DMS 273 (cell line): ENCODE data around the gene HAUS5.
"Not testable (repeated sequence)": the region's sequence is repeated elsewhere in the genome, so short reads cannot be mapped to it uniquely, and the experiment has no call there.

Experiments used
- DNase-seq: peaks from one replicate; lab custom pipeline; 2025; ENCODE audit not compliant: unreplicated experiment; lab: John Stamatoyannopoulos, UW

HAUS5 gene

DNA sequence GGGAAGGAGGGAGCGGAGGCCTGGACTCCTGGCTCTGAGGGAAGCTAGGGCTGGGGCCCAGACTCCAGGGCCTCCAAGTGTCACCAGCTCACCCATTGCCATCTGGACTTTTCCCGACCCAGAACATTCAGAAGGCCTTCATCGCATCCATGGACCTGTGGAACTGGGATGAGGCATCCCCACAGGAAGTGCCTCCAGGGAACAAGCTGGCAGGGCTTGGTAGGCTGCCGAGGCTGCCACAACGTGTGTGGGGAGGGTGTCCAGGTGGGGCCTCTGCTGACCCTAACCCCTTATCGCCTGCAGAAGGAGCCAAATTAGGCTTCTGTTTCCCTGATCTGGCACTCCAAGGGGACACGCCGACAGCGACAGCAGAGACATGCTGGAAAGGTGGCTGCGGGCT is 29.8 kb downstream of the HAUS5 start:
- DNase-seq = no peak

- DNase-seq = no peak
These were observed 30.3 kb downstream of the HAUS5 start for GRCh38 chr19:35642798-35643254.

GRCh38 chr19:35643255-35644205 is 31.0 kb downstream of the HAUS5 start:
- peak; percentile 92 for DNase-seq

DNA sequence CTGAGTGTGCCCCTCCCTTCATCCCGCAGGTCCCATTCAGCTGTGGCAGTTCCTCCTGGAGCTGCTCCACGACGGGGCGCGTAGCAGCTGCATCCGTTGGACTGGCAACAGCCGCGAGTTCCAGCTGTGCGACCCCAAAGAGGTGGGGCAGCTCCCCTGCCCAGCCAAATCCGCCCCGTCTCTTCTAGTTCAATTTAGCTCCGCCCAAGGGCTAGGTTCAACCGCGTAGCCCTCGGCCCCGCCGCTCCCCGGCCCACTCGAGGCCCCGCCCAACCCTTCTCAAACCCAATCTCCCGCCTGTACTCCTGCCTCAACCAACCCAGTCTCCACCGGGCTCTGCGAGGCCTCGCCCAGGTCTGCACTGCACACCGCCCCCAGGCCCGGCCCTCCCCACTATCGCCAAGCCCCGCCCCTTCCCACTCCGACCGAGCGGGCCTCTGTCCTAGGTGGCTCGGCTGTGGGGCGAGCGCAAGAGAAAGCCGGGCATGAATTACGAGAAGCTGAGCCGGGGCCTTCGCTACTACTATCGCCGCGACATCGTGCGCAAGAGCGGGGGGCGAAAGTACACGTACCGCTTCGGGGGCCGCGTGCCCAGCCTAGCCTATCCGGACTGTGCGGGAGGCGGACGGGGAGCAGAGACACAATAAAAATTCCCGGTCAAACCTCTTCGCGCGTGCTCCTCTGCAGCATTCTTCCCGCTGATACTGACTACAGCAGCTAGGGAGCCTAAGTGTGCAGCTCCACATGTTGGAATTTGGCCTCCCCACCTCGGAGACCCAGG is 31.9 kb downstream of the HAUS5 start:
- DNase-seq = peak; percentile 98

DNA sequence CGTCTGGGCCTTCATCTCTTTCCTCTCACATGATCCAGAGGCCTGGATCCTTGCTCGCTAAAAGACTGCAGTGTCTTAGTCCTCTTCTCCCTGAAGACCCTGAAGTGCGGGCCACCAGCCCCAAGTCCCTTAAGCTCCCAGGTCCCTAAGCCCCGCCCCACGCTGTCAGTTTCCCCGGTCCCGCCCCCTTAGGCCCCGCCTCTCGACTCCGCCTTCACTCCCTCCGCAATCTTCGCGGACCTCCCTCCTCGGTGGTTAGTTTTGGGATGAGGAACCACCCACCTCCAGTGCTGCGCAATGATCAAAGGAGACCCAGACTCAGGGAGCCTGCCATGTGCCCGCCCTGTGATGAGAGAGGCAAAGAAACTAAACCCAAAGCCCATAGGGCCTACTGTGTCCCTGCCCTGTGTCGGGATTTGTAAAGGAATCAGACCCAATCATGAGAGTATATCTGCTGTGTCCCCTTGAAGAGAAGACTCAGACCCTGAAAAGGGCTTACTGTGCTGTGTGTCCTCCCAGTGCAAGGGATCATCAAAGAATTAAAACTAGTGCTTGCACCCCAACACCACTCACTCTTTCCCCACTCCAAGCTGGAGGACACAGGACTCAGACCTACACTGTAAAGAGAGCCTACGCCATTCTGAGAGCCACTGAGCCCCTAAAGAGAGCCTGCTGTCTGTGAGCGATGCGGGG is 32.6 kb downstream of the HAUS5 start:
- peak; percentile 77 for DNase-seq

GRCh38 chr19:35645680-35646511 is 33.4 kb downstream of the HAUS5 start:
- no peak for DNase-seq

DNA sequence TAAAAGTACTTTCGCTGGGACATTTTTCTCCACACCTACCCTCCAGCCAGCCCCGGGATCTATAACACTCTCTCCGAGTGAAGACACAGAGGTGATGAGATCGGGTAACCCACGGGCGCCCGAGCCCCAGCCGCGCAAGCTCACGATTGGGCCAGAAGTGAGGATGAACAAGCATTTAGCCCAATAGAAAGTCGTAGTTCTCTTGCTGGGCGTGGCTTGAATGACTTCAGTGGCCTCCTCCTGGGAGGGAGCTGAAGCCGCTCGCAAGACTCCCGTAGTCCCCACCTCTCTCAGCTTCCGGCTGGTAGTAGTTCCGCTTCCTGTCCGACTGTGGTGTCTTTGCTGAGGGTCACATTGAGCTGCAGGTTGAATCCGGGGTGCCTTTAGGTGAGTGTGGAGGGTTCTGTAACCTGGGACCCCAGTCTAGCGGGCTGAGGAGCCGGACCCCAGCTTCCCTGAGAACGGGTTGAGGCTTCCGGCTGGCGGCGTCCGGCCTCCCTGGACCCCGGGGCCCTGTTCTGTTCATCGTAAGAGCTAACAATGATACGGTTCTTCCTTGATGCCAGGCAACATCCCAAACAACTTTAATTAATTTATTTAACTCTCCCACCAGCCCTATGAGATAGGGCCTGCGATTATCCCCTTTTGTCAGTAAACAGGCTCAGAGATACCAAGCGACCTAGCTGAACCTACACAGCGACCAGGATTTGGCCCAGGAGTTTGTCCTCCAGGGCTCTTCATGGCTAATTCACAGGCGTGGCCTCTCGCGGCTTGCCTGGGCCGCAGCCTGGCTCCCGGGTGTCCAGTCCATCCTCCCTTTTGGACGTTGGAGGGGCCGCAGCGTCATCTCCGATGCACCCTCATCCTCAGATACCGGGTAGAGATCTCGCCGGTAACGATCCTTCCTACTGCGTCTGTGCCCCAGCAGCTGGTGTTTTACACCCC is 35.8 kb downstream of the HAUS5 start, which contains the start of gene COX6B1:
Gene COX6B1 (plus strand): TSS at position 307 of the 945 bp plus-strand sequence. CDS start 2,921 bp downstream, outside the sequence.
- DNase-seq = peak; percentile 99

GRCh38 chr19:35650581-35650980 is 38.0 kb downstream of the HAUS5 start:
- DNase-seq = no peak

- not testable (repeated sequence) for DNase-seq
These were observed 42.3 kb downstream of the HAUS5 start for GRCh38 chr19:35654828-35655227.

DNA sequence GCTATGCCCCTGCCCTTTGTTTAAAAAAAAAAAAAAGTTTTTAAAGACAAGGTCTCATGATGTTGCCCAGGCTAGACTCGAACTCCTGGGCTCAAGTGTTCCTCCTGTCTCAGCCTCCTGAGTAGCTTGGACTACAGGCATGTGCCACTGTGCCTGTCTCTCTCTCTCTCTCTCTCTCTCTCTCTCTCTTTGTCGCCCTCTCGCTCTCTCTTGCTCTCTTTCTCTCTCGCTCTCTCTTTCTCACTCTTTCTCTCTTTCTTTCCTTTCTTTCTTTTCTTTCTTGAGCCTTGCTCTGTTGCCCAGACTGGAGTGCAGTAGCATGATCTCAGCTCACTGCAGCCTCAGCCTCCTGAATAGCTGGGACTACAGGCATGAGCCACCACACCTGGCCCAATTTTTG is 43.1 kb downstream of the HAUS5 start:
- no peak for DNase-seq

DNA sequence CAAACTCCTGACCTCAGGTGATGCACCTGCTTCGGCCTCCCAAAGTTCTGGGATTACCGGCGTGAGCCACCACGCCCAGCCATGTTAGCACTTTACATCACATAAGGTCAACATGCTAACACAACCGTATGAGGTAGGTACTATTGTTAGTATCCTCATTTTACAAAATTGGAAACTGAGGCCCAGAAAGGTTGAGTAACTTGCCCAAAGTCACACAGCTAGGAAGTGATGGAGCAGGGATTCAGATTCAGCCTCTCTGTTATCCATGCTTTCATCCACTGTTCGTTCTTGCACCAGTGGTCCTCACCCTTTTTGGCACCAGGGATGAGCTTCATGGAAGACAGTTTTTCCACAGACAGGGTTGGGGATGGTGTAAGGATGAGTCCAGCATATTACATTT is 44.2 kb downstream of the HAUS5 start:
- DNase-seq = no peak

DNA sequence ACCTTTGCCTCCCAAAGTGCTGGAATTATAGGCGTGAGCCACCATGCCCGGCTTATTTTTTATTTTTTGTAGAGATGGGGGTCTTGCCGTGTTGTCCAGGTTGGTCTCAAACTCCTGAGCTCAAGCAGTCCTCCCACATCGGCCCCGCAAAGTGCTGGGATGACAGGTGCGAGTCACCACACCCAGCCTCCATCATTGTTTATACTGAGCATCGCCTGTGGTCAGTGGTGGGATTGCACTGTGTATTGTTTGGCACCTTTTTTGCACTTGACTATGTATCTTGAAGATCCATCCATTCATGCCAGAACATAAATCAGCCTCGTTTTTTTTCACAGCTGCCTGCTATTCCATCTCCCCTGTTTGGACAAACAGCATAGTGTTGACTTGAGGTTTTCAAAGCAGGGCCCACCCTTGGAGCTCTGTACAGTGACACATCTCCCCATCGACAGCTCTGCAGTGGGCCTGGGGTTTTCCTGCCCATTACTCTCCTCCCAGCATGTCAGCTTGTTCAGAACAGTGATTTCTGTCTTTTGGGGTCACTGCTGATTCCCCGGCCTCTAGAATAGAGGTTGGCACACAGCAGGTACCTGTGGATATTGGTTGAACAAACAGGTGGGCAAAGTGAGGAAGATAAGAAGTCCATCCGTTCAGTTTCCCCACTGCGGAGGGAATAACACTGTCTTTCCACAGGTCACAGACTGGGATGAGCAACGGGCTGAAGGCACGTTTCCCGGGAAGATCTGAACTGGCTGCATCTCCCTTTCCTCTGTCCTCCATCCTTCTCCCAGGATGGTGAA is 45.6 kb downstream of the HAUS5 start:
- peak; percentile 20 for DNase-seq

DNA sequence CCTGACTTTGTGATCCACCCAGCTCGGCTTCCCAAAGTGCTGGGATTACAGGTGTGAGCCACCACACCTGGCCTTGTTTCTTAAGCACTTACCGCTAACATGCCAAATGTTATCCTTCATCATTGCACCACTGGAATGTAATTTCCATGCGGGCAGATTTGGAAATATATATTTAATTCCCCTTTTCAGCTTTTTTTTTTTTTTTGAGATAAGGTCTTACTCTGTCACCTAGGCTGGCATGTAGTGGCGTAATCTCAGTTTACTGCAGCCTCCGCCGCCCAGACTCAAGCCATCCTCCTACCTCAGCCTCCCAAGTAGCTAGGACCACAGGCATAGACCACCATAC is 49.4 kb downstream of the HAUS5 start:
- DNase-seq = no peak

DNA sequence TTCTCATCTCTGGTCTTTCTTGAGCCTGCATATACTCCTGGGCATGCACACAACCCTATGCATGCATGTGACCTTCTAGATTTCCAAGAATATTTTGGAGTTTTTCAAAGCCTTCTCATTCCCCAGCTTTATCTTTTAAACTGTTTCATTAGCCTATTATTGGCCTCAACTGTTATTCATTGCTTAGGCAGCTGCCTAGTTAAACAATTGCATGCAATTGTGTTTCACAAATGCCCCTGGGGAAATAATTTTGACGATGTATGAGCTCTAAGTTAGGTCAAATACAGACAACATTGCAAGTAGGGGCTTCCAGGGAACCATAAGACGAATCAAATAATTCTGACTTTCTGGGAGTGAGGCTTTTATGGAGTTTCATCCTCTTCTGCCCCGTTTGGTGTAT is 51.4 kb downstream of the HAUS5 start:
- no peak for DNase-seq

GRCh38 chr19:35665157-35665556 is 52.6 kb downstream of the HAUS5 start:
- DNase-seq = no peak

- no peak for DNase-seq
These were observed 53.1 kb downstream of the HAUS5 start for GRCh38 chr19:35665604-35666003.

DNA sequence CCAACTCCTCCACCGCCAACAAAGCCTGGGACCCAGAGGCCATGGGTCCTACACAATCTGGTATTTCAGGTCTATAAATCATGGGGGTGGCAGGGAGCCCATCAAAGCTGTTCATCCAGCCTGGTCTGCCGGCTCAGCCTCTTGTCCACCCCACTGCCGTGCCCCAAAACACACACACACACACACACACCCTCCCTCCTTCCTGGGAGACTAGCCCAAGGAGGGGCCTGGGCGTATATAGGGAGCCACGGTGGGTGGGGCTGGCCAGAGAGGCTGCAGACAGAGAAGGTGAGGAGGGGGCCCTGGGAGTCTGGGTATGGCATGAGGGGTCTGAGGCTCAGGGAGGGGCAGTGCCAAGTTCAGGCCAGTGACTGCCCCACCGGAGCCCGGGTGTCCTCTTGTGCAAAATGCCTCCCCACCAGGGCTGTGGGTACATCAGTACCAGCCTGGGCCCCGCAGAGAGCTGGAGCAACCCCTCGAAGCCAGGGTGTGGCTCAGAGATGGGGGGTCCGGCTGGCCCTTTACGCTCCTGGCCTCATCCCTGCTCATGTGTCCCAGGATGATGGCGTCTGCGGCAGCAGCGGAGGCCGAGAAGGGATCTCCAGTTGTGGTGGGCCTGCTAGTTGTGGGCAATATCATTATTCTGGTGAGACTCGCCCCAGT is 53.8 kb downstream of the HAUS5 start, which contains the start of gene UPK1A:
Gene UPK1A (plus strand): TSS at position 267 of the 663 bp plus-strand sequence. CDS start 296 bp downstream, at position 563.
- DNase-seq = no peak

DNA sequence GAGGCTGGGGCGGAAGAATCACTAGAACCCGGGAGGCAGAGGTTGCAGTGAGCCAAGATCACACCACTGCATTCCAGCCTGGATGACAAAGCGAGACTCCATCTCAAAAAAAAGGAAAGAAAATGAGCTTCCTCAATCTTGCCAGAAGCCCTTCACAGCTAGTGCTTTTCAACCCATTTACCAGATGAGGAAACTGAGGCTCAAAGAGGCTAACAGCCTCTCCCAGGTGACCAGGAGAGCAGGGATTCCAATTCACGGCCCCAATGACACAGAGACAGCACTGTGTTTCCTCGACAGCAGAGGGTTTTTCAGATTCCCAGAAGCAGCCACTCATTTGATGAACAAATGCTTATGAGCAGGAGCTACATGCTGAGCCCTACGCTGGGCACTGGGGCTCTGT is 57.0 kb downstream of the HAUS5 start:
- DNase-seq = no peak
